Kidney capillary endothelial cell (primary cell): ENCODE data around the gene TIAL1.

Experiments used
- DNase-seq: peaks from one replicate; pipeline ENCODE4 v3.0.0-alpha.2; 2018; ENCODE audit warnings: low spot score

TIAL1 gene

DNA sequence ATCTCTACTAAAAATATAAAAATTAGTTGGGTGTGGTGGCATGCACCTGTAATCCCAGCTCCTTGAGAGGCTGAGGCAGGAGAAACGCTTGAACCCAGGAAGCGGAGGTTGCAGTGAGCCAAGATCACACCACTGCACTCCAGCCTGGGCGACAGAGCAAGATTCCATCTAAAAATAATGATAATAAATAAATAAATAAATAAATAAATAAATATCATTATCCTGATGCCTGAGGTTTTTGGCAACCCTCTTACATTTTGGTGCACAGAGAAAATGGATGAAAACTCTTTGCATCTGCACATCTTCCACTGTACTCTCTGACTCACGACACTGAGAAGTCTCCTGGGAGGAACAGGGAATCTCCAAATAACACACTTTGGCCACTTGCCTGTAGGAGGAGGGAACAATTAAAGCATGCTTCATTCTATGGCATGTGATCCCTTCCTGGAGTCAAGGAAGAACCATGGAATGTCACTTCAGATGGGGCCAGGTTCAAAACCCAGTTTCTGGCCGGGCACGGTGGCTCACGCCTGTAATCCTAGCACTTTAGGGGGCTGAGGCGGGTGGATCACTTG lies 68.0 kb downstream of the TIAL1 start:
- DNase-seq = peak; percentile 65

DNA sequence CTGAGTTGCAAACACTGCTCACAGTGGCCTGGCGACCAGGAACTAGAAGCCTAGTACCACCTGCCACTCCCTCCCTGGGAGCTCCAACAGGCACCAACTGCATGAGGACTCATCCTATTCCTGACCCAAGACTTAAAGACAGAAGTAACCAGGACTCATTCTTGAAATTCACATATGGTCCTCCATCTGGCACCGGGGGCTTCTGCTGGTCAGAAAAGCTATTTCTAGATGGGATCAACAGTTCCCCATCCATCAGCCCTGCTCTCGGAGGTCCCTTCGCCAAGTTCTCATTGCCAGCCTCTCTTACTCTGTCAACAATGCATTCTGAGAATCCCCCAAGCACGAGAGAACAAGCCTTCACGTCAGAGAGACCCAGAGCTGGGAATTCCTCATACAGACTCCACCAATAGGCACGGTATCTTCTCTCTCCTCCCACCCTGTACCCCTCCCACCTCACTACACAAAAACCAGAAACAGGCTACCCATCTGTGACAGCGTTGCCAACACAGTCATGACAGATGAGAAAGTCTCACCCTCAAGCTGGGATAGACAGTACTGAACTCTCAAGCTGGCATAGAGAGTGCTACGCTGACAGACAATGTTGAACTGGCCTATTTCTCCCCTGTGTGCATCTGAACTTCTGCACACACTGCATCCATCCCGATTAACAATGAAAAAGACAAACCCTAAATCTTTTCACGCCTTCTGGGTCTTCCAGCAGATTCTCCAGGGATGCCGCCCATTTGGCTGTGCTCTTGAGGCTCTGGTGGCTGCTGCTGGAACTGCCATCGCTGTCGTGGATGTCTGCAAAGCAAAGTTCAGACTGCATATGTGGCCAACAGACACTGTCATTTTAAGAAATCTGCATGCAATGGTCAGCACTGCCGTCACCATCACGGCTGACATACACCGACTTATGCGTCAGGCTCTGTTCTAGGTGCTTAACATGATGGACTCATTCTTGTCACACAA lies 69.9 kb downstream of the TIAL1 start:
- no peak for DNase-seq

DNA sequence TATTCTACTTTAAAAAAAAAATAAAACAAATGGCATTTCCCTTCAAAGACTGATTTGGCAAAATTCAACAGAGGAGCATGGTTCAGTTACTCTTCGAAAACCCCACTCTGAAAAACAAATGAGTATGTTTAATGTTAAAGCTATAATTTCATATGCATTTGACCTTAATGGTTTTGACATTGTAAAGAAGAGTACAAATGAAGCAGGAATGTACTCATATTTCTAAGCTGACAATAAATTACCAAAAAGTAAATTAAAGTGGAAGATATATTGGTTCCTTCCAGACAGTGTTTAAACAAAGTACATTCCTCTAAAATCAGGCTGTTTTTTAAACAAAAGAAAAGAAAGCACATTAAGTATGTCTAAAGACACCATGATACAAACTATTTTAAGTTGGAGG lies 70.6 kb downstream of the TIAL1 start:
- DNase-seq = no peak

DNA sequence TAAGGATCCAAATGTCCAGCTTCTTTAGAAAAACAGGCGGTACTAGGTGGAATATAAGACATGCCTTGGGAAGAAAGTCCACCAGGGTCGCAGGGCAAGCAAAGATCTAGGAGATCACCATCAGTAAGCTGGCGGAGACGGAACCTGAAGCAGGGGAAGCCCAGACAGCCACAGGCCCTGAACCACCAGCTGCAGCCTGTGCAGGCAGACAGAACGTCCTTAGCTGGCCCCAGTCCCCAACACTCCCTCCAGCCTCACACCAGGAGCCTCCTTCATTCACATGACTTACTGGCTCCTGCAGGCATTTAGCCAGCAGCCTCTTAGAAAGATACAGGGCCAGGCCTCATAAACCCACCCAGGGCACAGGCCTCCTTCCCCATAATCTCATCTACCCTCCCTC lies 71.6 kb downstream of the TIAL1 start:
- DNase-seq = no peak

DNA sequence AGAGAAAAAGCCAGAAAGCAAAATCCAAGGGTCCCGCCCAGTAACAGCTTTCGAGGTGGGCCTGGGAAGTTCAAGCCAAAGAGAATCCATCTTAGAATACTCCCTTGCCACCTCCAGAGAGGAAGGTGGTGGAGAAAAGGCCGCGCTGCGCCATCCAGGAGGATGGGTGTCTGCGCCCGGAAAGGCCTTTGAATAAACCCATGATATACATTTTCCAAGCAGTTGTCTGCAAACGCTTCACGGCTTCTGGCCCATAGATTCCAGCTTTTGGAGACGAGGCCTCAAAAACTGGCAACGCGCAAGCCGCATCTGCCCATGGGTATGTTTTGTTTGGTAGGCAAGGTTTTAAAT lies 72.1 kb downstream of the TIAL1 start:
- no peak for DNase-seq

DNA sequence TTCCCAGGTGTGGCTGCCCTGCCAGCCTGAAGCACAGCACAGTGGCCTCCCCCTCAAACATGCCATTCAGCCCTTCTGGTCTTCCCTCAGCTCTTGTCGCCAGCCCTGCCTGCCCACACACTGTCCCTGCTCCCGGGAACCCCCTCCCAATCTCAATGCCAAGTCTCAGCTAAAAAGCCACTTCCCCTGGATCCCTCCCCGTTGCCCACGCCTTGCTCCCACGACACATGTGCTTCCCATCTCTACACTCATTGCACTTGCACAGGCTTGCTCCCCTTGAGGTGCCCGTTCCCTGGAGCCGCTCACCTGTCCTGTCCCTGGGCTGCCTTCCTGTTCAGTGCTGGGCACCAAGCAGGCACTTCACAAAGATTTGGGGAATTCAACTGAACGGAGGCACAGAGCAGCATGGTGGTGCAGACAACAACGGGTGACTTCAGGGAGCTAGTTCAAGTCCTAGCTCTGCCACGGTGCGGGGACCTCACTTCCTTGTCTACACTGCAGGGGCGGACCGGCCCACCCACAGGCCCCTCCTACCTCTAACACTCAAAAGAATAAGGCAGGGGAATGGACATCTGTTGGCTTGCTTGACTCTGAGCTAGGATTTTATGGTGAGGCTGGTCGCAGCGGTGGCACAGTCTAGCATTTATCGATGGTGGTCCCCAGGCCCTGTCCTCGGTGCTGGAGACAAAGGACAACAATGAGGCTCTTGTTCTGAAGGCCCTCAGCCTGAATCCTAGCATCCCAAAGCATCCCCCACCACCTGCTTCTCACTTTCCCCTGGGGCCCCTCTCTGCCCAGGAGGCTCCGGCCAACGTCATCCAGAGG lies 72.7 kb downstream of the TIAL1 start:
- no peak for DNase-seq
